ENCODE measurements around the gene ATP8B3. TPM values are rescaled to one million over a fixed set of nuclear protein-coding genes. Genes with fewer than 3 reads are reported as not detected.

ATP8B3 gene
- total and polyA plus RNA-seq, 9 of the 15 experiments (the other 6 are each of a cell fraction or from before 2014, with no cell fraction given): 1.2 to 12.3 (median 3.8) TPM

GRCh38 chr19:1853295-1854038 lies 41.4 kb upstream of the ATP8B3 start (continued):
- TF ChIP-seq E2F5 (CRISPR knock-in tag; IDR thresholded peaks at IDR 0.05) (no peak), ARID3B (CRISPR knock-in tag; IDR thresholded peaks at IDR 0.05; ENCODE audit: borderline replicate concordance) (no peak), HBP1 (CRISPR knock-in tag; IDR thresholded peaks at IDR 0.05) (no peak), MNT (conservative IDR thresholded peaks at IDR 0.05) (peak; percentile 71 to 72), ZNF583 (CRISPR knock-in tag; IDR thresholded peaks at IDR 0.05) (0 out of 2 replicates have a peak, but pooled peaks have one; percentile 81), ARNT (IDR thresholded peaks at IDR 0.05) (no peak), BACH1 (tag; IDR thresholded peaks at IDR 0.05) (no peak), CBX8 (IDR thresholded peaks at IDR 0.05; ENCODE audit: borderline replicate concordance, extremely low read depth, low read depth, low read length, poor library complexity, severe bottlenecking) (no peak), CLOCK (CRISPR knock-in tag; IDR thresholded peaks at IDR 0.05; ENCODE audit: borderline replicate concordance) (no peak), ZNF41 (CRISPR knock-in tag; conservative IDR thresholded peaks at IDR 0.05) (no peak), CBFA2T2 (conservative IDR thresholded peaks at IDR 0.05) (peak; percentile 91), ZBTB9 (CRISPR knock-in tag; IDR thresholded peaks at IDR 0.05) (peak; percentile 88; the same call in 1 of the 2 replicates), U2AF2 (optimal IDR thresholded peaks at IDR 0.05; ENCODE audit: low read depth, low read length) (no peak)
